ENCODE results near the gene PAF1. TPM values are rescaled to one million over a fixed set of nuclear protein-coding genes. Genes with fewer than 3 reads are reported as not detected.
A peak's percentile ranks its signal among the peaks of the same experiment; 100 is the strongest.

Gene PAF1
- total RNA-seq, 2 donors from 2014 or later: 52.0 TPM

- ATAC-seq (replicated peaks in 1 of 2) (peak; percentile 42 to 48), DNase-seq (peak; percentile 93 to 97)
- H3K4me1 Mint-ChIP-seq (ENCODE audit: low read depth): peaks cover 79% of the 10 kb centered on the region
- no peaks in the 10 kb centered on the region for H3K9me3 Mint-ChIP-seq
- H3K4me3 Mint-ChIP-seq: peak overlapping the region; percentile 43 to 45
- peaks cover 0 to 11% of the 10 kb centered on the region in 2 donors for H3K36me3 Mint-ChIP-seq (ENCODE audit: insufficient read depth in 2 of 2)
- peak overlapping the region; percentile 53 for H3K27ac Mint-ChIP-seq
- H3K27me3 Mint-ChIP-seq (ENCODE audit: low read depth): no peaks in the 10 kb centered on the region
Observed at GRCh38 chr19:39397360-39398296, 6.7 kb upstream of the PAF1 start.

- H3K36me3 Mint-ChIP-seq (ENCODE audit: insufficient read depth in 2 of 2): peaks cover 11 to 34% of the 10 kb centered on the region in 2 donors
- H3K4me3 Mint-ChIP-seq: peak overlapping the region; percentile 99
- no peak for ATAC-seq (replicated peaks in 1 of 2)
- no peaks in the 10 kb centered on the region for H3K9me3 Mint-ChIP-seq
- no peak for DNase-seq
- peak overlapping the region; percentile 95 for H3K27ac Mint-ChIP-seq
- H3K4me1 Mint-ChIP-seq (ENCODE audit: low read depth): peaks cover 46% of the 10 kb centered on the region
- H3K27me3 Mint-ChIP-seq (ENCODE audit: low read depth): no peaks in the 10 kb centered on the region
Observed at GRCh38 chr19:39390451-39390750, 505 bp downstream of the PAF1 start.

GRCh38 chr19:39389631-39390414 lies 1.1 kb downstream of the PAF1 start:
- DNase-seq: no peak
- ATAC-seq (replicated peaks in 1 of 2): no peak
- no peaks in the 10 kb centered on the region for H3K9me3 Mint-ChIP-seq
- H3K27me3 Mint-ChIP-seq (ENCODE audit: low read depth): no peaks in the 10 kb centered on the region
- peak overlapping the region; percentile 99 for H3K4me3 Mint-ChIP-seq
- peaks cover 44% of the 10 kb centered on the region for H3K4me1 Mint-ChIP-seq (ENCODE audit: low read depth)
- H3K36me3 Mint-ChIP-seq (ENCODE audit: insufficient read depth in 2 of 2): peaks cover 11 to 31% of the 10 kb centered on the region in 2 donors
- H3K27ac Mint-ChIP-seq: peak overlapping the region; percentile 95

- H3K36me3 Mint-ChIP-seq (ENCODE audit: insufficient read depth in 2 of 2): peaks cover 11 to 28% of the 10 kb centered on the region in 2 donors
- peak overlapping the region; percentile 43 for H3K27ac Mint-ChIP-seq
- no peaks in the 10 kb centered on the region for H3K9me3 Mint-ChIP-seq
- ATAC-seq (replicated peaks in 1 of 2): no peak
- peaks cover 40% of the 10 kb centered on the region for H3K4me1 Mint-ChIP-seq (ENCODE audit: low read depth)
- H3K27me3 Mint-ChIP-seq (ENCODE audit: low read depth): no peaks in the 10 kb centered on the region
- DNase-seq: no peak
- H3K4me3 Mint-ChIP-seq: peak overlapping the region in 1 of 2 donors; percentile 4
Observed at GRCh38 chr19:39388657-39389056, 2.2 kb downstream of the PAF1 start.

- Mint-ChIP-seq H3K27me3 (ENCODE audit: low read depth) (no peaks in the 10 kb centered on the region), H3K27ac (no peak overlapping the region), H3K36me3 (ENCODE audit: insufficient read depth in 2 of 2) (peaks cover 8 to 26% of the 10 kb centered on the region in 2 donors), H3K4me3 (no peak overlapping the region), H3K9me3 (no peaks in the 10 kb centered on the region), H3K4me1 (ENCODE audit: low read depth) (peaks cover 23% of the 10 kb centered on the region)
- ATAC-seq (replicated peaks in 1 of 2) (no peak), DNase-seq (no peak)
Observed at GRCh38 chr19:39386557-39386956, 4.3 kb downstream of the PAF1 start.

GRCh38 chr19:39385629-39386411 lies 5.1 kb downstream of the PAF1 start:
- DNase-seq: no peak
- Mint-ChIP-seq H3K4me1 (ENCODE audit: low read depth) (peaks cover 18% of the 10 kb centered on the region), H3K27ac (no peak overlapping the region), H3K27me3 (ENCODE audit: low read depth) (no peaks in the 10 kb centered on the region), H3K36me3 (ENCODE audit: insufficient read depth in 2 of 2) (peaks cover 6 to 26% of the 10 kb centered on the region in 2 donors), H3K9me3 (no peaks in the 10 kb centered on the region), H3K4me3 (no peak overlapping the region)
- no peak for ATAC-seq (replicated peaks in 1 of 2)

GRCh38 chr19:39384839-39385568 lies 5.9 kb downstream of the PAF1 start:
- DNase-seq (no peak), ATAC-seq (replicated peaks in 1 of 2) (no peak)
- H3K4me3 Mint-ChIP-seq: no peak overlapping the region
- peaks cover 6 to 26% of the 10 kb centered on the region in 2 donors for H3K36me3 Mint-ChIP-seq (ENCODE audit: insufficient read depth in 2 of 2)
- no peak overlapping the region for H3K27ac Mint-ChIP-seq
- H3K27me3 Mint-ChIP-seq (ENCODE audit: low read depth): no peaks in the 10 kb centered on the region
- H3K4me1 Mint-ChIP-seq (ENCODE audit: low read depth): peaks cover 14% of the 10 kb centered on the region
- H3K9me3 Mint-ChIP-seq: no peaks in the 10 kb centered on the region

GRCh38 chr19:39382991-39383828 lies 7.7 kb downstream of the PAF1 start:
- no peak overlapping the region for H3K4me3 Mint-ChIP-seq
- ATAC-seq (replicated peaks in 1 of 2): no peak
- no peaks in the 10 kb centered on the region for H3K9me3 Mint-ChIP-seq
- peaks cover 0 to 20% of the 10 kb centered on the region in 2 donors for H3K36me3 Mint-ChIP-seq (ENCODE audit: insufficient read depth in 2 of 2)
- H3K27me3 Mint-ChIP-seq (ENCODE audit: low read depth): no peaks in the 10 kb centered on the region
- DNase-seq: no peak
- H3K27ac Mint-ChIP-seq: no peak overlapping the region
- no peaks in the 10 kb centered on the region for H3K4me1 Mint-ChIP-seq (ENCODE audit: low read depth)

- peak overlapping the region; percentile 71 for H3K27ac Mint-ChIP-seq
Observed at GRCh38 chr19:39381910-39382611, 8.8 kb downstream of the PAF1 start.

GRCh38 chr19:39380521-39381502 lies 10.1 kb downstream of the PAF1 start:
- H3K9me3 Mint-ChIP-seq: no peaks in the 10 kb centered on the region
- no peak overlapping the region for H3K27ac Mint-ChIP-seq
- no peak for DNase-seq
- H3K4me1 Mint-ChIP-seq (ENCODE audit: low read depth): no peaks in the 10 kb centered on the region
- no peak for ATAC-seq (replicated peaks in 1 of 2)
- H3K36me3 Mint-ChIP-seq (ENCODE audit: insufficient read depth in 2 of 2): peaks cover 3 to 17% of the 10 kb centered on the region in 2 donors
- no peak overlapping the region for H3K4me3 Mint-ChIP-seq
- no peaks in the 10 kb centered on the region for H3K27me3 Mint-ChIP-seq (ENCODE audit: low read depth)

More at GRCh38 chr19:39381910-39382611, 8.8 kb downstream of the PAF1 start:
- ATAC-seq (replicated peaks in 1 of 2) (no peak), DNase-seq (no peak)
- Mint-ChIP-seq H3K9me3 (no peaks in the 10 kb centered on the region), H3K36me3 (ENCODE audit: insufficient read depth in 2 of 2) (peaks cover under 1 to 22% of the 10 kb centered on the region in 2 donors), H3K4me1 (ENCODE audit: low read depth) (no peaks in the 10 kb centered on the region), H3K27me3 (ENCODE audit: low read depth) (no peaks in the 10 kb centered on the region), H3K4me3 (no peak overlapping the region)

All from activated T-cell treated with anti-CD3 and anti-CD28 coated beads, Interleukin-2, amount 50 U/mL, for 72 hours (primary cell).